ENCODE results near the gene ARHGEF17. TPM values are rescaled to one million over a fixed set of nuclear protein-coding genes. Genes with fewer than 3 reads are reported as not detected.

Gene ARHGEF17
- total and polyA plus RNA-seq, 2 of the 13 experiments (the other 11 are each of a cell fraction or from before 2014, with no cell fraction given), result 10.7 to 28.8 TPM

DNA sequence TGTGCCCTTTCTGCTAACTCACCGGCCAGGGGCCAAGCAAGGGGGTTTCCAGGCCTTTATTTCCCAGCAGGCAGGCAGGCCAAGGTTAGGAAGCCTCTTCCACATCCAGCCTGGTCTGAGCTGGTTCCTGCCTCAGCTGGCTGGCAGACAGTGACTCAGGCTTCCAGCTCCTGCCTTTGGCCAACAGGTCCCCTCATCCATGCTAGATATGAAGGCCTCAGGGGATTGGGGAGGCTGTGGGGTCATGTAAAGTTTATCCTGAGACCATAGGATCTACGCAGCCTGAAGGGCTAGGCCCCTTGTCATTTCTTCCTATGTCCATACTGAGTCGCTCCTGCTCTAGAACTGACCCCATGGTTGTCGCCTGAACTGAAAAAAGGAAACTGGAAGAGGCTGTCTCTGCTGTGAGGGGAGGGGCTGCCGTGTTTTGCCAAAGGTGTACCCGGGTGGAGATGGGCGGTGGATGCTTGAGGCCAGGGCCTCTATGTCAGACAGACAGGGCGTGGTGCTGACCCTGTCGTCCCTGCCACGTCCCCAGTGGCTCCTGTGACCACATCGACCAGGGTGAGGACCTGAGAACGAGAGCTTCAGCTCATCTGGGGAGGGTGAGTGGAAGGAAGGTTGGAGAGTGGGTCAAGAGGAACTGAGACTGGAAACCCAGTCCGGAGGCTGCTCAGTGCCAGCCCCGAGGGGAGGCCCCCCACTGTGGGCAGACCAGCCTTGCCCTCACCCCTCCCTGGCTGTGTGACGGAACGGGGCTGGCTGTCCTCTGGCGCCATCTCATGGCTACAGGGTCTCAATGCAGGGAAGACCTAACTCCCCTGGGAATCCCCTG, 19.0 kb upstream of the ARHGEF17 start (continued):
- TF ChIP-seq DNMT1 (CRISPR knock-in tag; IDR thresholded peaks at IDR 0.05), result peak; percentile 70; the same call in 1 of the 2 replicates
- TF ChIP-seq, protein P1, sequence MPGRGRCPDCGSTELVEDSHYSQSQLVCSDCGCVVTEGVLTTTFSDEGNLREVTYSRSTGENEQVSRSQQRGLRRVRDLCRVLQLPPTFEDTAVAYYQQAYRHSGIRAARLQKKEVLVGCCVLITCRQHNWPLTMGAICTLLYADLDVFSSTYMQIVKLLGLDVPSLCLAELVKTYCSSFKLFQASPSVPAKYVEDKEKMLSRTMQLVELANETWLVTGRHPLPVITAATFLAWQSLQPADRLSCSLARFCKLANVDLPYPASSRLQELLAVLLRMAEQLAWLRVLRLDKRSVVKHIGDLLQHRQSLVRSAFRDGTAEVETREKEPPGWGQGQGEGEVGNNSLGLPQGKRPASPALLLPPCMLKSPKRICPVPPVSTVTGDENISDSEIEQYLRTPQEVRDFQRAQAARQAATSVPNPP (CRISPR knock-in tag; IDR thresholded peaks at IDR 0.05), result no peak
- TF ChIP-seq KDM5B (CRISPR knock-in tag; IDR thresholded peaks at IDR 0.05; ENCODE audit: borderline replicate concordance), result no peak
- TF ChIP-seq, protein P2, sequence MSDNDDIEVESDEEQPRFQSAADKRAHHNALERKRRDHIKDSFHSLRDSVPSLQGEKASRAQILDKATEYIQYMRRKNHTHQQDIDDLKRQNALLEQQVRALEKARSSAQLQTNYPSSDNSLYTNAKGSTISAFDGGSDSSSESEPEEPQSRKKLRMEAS (IDR thresholded peaks at IDR 0.05), result peak; percentile 44; the same call in 1 of the 2 replicates
- 0 out of 2 replicates have a peak, but pooled peaks have one; percentile 37 for TF ChIP-seq PAX8 (CRISPR knock-in tag; IDR thresholded peaks at IDR 0.05; ENCODE audit: borderline replicate concordance)
- TF ChIP-seq, protein P3, sequence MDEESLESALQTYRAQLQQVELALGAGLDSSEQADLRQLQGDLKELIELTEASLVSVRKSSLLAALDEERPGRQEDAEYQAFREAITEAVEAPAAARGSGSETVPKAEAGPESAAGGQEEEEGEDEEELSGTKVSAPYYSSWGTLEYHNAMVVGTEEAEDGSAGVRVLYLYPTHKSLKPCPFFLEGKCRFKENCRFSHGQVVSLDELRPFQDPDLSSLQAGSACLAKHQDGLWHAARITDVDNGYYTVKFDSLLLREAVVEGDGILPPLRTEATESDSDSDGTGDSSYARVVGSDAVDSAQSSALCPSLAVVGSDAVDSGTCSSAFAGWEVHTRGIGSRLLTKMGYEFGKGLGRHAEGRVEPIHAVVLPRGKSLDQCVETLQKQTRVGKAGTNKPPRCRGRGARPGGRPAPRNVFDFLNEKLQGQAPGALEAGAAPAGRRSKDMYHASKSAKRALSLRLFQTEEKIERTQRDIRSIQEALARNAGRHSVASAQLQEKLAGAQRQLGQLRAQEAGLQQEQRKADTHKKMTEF (CRISPR knock-in tag; IDR thresholded peaks at IDR 0.05), result peak; percentile 35
- TF ChIP-seq KAT7 (CRISPR knock-in tag; IDR thresholded peaks at IDR 0.05; ENCODE audit: borderline replicate concordance), result no peak
- no peak for TF ChIP-seq SOX5 (CRISPR knock-in tag; IDR thresholded peaks at IDR 0.05; ENCODE audit: borderline replicate concordance)
- peak; percentile 69 for TF ChIP-seq REPIN1 (CRISPR knock-in tag; IDR thresholded peaks at IDR 0.05; ENCODE audit: borderline replicate concordance, low read depth)
- TF ChIP-seq SMAD9 (CRISPR knock-in tag; IDR thresholded peaks at IDR 0.05), result 0 out of 2 replicates have a peak, but pooled peaks have one; percentile 67
- peak; percentile 75; the same call in 1 of the 2 replicates for TF ChIP-seq ZNF772 (CRISPR knock-in tag; IDR thresholded peaks at IDR 0.05)
- TF ChIP-seq, protein P4, sequence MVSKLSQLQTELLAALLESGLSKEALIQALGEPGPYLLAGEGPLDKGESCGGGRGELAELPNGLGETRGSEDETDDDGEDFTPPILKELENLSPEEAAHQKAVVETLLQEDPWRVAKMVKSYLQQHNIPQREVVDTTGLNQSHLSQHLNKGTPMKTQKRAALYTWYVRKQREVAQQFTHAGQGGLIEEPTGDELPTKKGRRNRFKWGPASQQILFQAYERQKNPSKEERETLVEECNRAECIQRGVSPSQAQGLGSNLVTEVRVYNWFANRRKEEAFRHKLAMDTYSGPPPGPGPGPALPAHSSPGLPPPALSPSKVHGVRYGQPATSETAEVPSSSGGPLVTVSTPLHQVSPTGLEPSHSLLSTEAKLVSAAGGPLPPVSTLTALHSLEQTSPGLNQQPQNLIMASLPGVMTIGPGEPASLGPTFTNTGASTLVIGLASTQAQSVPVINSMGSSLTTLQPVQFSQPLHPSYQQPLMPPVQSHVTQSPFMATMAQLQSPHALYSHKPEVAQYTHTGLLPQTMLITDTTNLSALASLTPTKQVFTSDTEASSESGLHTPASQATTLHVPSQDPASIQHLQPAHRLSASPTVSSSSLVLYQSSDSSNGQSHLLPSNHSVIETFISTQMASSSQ (IDR thresholded peaks at IDR 0.05; ENCODE audit: low read depth), result no peak
- TF ChIP-seq, protein P4 (CRISPR knock-in tag; IDR thresholded peaks at IDR 0.05; ENCODE audit: borderline replicate concordance), result no peak
- no peak for TF ChIP-seq SOX13 (IDR thresholded peaks at IDR 0.05)
- no peak; a peak in 1 of 4 replicates for TF ChIP-seq SOX13 (CRISPR knock-in tag; conservative IDR thresholded peaks at IDR 0.05 in 1 of 2, IDR thresholded peaks at IDR 0.05 in 1 of 2)
- peak; percentile 76; the same call in 1 of the 2 replicates for TF ChIP-seq ZNF768 (CRISPR knock-in tag; IDR thresholded peaks at IDR 0.05)
- no peak for TF ChIP-seq LCORL (IDR thresholded peaks at IDR 0.05)
- TF ChIP-seq LCORL (CRISPR knock-in tag; IDR thresholded peaks at IDR 0.05), result 0 out of 2 replicates have a peak, but pooled peaks have one; percentile 42
- TF ChIP-seq MAFF (IDR thresholded peaks at IDR 0.05; ENCODE audit: low read depth, low read length), result no peak
- no peak for TF ChIP-seq DPF2 (CRISPR knock-in tag; IDR thresholded peaks at IDR 0.05; ENCODE audit: borderline replicate concordance, low read depth)
- no peak for TF ChIP-seq MBNL3 (CRISPR knock-in tag; conservative IDR thresholded peaks at IDR 0.05)
- no peak for TF ChIP-seq ZNF317 (CRISPR knock-in tag; IDR thresholded peaks at IDR 0.05)
- no peak for TF ChIP-seq ZMYM3 (CRISPR knock-in tag; IDR thresholded peaks at IDR 0.05)
- no peak for TF ChIP-seq NBN (conservative IDR thresholded peaks at IDR 0.05)
- no peak for TF ChIP-seq U2AF1 (optimal IDR thresholded peaks at IDR 0.05; ENCODE audit: low read depth, low read length)

Data from HepG2 (cell line).